HL-60 (cell line): Measurements from ENCODE around the gene PLAC8L1.
"Not testable (repeated sequence)": the region's sequence is repeated elsewhere in the genome, so short reads cannot be mapped to it uniquely, and the experiment has no call there.

Source experiments
- POLR2AphosphoS5 ChIP-seq: IDR thresholded peaks from 2 replicates; pipeline ENCODE4 v1.6.1; 2012; ENCODE audit warnings: low read depth
- TF ChIP-seq, protein P1 (sequence below): IDR thresholded peaks from one replicate; pipeline ENCODE4 v1.5.1; 2011; ENCODE audit warnings: low read length, control low read depth, inconsistent platforms; ENCODE audit not compliant: insufficient read depth

GRCh38 chr5:146121451-146121850 is 16.1 kb upstream of the PLAC8L1 start:
- TF ChIP-seq, protein P1, sequence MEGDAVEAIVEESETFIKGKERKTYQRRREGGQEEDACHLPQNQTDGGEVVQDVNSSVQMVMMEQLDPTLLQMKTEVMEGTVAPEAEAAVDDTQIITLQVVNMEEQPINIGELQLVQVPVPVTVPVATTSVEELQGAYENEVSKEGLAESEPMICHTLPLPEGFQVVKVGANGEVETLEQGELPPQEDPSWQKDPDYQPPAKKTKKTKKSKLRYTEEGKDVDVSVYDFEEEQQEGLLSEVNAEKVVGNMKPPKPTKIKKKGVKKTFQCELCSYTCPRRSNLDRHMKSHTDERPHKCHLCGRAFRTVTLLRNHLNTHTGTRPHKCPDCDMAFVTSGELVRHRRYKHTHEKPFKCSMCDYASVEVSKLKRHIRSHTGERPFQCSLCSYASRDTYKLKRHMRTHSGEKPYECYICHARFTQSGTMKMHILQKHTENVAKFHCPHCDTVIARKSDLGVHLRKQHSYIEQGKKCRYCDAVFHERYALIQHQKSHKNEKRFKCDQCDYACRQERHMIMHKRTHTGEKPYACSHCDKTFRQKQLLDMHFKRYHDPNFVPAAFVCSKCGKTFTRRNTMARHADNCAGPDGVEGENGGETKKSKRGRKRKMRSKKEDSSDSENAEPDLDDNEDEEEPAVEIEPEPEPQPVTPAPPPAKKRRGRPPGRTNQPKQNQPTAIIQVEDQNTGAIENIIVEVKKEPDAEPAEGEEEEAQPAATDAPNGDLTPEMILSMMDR: not testable (repeated sequence)
- TF ChIP-seq POLR2AphosphoS5: not testable (repeated sequence)
